GM18502 (cell line): ENCODE measurements around the gene TST.

ENCODE experiments used
- ATAC-seq: cut with Tn5 transposase; IDR thresholded peaks from one replicate; pipeline ENCODE4 v1.9.1; 2021; ENCODE audit warnings: mild to moderate bottlenecking; ENCODE audit not compliant: unreplicated experiment, poor library complexity

The TST gene

GRCh38 chr22:37054056-37054395 is 34.8 kb upstream of the TST start:
- ATAC-seq, result no peak

- no peak for ATAC-seq
These were observed 34.2 kb upstream of the TST start for GRCh38 chr22:37053310-37054055.

GRCh38 chr22:37052386-37053309 is 33.4 kb upstream of the TST start:
- ATAC-seq, result no peak

GRCh38 chr22:37051391-37052385 is 32.4 kb upstream of the TST start, which contains the start of gene KCTD17:
KCTD17 (plus strand) TSS chr22:37051742; CDS start chr22:37051761, 19 bp downstream.
- ATAC-seq, result peak; percentile 81

GRCh38 chr22:37050913-37051312 is 31.7 kb upstream of the TST start:
- no peak for ATAC-seq

- ATAC-seq, result no peak
These were observed 30.0 kb upstream of the TST start for GRCh38 chr22:37049224-37049623.

GRCh38 chr22:37048133-37048532 is 28.9 kb upstream of the TST start:
- ATAC-seq, result no peak

GRCh38 chr22:37047006-37047405 is 27.8 kb upstream of the TST start:
- no peak for ATAC-seq

GRCh38 chr22:37046589-37046988 is 27.3 kb upstream of the TST start:
- no peak for ATAC-seq

- ATAC-seq, result no peak
These were observed 26.7 kb upstream of the TST start for GRCh38 chr22:37045958-37046357.

GRCh38 chr22:37044634-37045625 is 25.7 kb upstream of the TST start:
- no peak for ATAC-seq

- ATAC-seq, result no peak
These were observed 24.7 kb upstream of the TST start for GRCh38 chr22:37043828-37044538.

GRCh38 chr22:37043209-37043827 is 24.1 kb upstream of the TST start:
- no peak for ATAC-seq

- no peak for ATAC-seq
These were observed 20.2 kb upstream of the TST start for GRCh38 chr22:37039466-37039865.

GRCh38 chr22:37037669-37038068 is 18.4 kb upstream of the TST start:
- no peak for ATAC-seq

- ATAC-seq, result no peak
These were observed 17.6 kb upstream of the TST start for GRCh38 chr22:37036655-37037377.

- ATAC-seq, result no peak
These were observed 14.6 kb upstream of the TST start for GRCh38 chr22:37033605-37034430.
